ENCODE results near the gene TRPV4.

Gene TRPV4

GRCh38 chr12:109804820-109805761 is 28.1 kb downstream of the TRPV4 start:
- DNase-seq = peak; percentile 72

- DNase-seq = no peak
Measured at GRCh38 chr12:109803678-109804077, 29.5 kb downstream of the TRPV4 start.

DNA sequence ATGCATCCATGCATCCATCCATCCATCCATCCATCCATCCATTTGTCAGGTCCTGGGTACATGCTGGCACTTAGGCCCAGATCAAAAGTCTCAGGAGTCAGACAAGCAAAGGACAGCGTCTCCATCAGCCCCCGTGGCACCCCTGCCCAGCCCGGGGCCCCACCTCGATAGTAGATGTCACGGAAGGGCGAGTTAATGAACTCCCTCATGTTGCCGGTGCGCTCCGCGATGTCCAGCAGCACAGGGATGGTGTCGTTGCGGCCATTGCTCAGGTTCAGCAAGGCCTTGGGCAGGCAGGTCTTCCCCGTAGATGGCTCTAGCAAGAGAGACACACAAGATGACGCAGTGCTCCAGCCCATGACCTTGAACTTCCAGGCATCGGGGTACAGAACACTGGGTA is 30.4 kb downstream of the TRPV4 start:
- no peak for DNase-seq

- DNase-seq = no peak
Measured at GRCh38 chr12:109800536-109800935, 32.7 kb downstream of the TRPV4 start.

DNA sequence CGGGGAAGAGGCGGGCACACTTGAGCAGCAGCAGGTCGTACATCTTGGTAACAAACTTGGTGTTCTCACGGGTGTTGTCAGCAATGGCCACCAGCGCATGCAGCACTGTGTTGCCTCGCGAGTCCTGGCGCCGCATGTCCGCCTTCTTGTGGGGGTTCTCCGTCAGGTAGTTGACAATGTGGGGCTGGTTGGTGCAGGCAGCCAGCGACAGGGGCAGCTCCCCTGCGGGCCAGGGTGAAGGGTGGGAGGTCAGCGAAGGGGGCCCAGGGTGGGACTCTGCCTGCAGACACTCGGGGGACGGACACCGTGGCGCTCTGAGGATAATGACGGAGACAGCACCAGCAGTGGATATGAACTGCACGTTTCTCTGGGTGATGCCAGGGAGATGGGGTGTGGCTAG is 34.5 kb downstream of the TRPV4 start:
- DNase-seq = no peak

DNA sequence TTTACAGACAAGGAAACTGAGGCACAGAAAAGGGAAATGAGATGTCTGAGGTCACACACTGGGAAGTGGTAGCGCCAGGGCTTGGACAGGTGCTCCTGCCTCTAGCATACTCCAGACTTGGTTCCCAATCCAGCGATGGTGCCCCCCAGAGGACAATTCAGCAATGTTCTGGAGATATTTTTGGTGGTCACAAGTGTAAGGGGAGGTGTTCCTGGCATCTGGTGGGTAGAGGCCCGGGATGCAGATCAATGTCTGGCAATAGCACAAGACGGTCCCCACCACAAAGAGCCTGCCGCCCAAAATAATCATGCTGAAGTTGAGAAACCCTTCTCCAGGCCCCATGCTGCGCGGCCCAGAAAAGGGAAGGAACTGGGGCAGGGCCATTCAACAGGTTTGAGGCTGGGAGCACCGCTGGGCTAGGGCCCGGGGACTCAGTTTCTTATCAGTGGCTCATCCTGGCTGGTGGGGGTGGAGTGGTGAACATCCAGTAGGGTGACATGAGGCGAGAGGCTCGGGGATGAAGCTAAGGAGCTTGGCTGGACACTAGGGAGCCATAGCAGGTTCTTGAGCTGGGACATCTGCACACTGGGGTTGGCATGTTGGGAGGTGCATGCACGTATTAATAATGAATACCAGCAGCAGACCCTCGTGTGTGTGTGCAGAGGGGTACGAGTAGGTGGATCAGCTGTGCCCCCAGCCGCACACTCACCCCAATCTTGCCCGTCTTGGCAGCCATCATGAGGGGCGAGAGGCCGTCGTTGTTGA is 35.1 kb downstream of the TRPV4 start:
- DNase-seq = no peak

GRCh38 chr12:109796057-109796456 is 37.1 kb downstream of the TRPV4 start:
- no peak for DNase-seq

- DNase-seq = no peak
Measured at GRCh38 chr12:109795023-109795422, 38.2 kb downstream of the TRPV4 start.

GRCh38 chr12:109793826-109794501 is 39.2 kb downstream of the TRPV4 start:
- DNase-seq = no peak

DNA sequence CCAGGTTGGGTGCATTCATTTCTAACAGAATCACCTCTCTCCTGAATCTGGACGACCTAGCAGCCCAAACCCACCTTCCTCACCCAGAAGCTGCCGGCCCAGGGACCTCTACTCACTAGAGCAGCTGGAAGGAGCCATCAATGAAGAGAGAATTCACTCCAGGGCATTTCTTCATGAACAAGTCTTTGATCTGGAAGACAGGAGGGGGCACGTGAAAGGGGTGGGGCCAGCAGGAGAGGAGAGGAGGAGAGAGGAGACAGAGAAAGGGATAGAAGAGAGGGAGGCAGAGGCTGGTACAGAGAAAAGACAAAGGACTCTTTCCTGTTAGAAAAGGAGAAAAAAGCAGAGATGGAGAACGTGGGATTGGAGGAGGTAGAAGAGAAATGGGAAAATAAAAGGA is 39.8 kb downstream of the TRPV4 start:
- DNase-seq = no peak

- no peak for DNase-seq
Measured at GRCh38 chr12:109792992-109793391, 40.2 kb downstream of the TRPV4 start.

DNA sequence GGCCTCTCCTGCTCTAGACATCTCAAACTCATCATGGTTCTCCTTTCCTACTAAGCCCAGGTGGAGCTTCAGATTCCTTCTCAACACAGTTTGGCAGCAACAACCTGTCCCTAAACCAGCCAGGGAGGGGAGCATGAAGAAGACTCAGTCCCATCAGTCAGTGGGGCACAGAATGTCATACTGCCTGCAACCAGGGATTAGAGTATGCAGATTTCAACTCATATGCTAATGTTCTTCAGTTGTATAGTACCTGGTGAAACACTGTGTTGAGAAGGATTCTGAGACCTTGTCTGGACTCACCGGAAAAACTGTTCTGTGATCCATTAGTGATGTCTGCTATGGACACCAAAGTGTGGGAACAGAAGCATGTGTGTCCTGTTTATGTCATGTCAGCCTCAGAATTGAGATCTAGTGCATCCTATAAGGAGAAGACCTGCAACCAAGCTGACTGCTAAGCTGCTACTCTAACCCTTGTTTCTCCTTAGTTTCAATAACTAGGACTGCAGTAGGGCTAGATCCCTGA is 43.6 kb downstream of the TRPV4 start:
- no peak for DNase-seq

DNA sequence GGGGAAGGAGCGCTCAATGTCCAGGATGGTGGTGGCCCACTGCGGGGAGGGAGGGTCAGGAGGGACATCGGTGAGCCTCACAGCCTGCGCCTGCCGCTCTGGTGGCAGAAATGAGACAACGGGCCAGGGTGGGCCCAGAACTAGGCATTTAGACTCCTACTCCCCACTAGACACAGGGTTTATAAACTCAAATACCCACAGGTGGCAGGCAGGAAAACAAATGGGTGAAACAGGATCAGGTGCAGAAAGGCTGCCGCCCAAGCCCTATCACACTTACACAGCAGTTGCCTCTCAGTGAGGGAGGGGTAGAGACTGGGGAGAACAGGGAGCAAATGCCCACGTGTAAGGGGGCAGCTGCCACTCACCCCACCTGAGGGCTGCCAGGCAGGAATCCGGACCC is 46.4 kb downstream of the TRPV4 start:
- DNase-seq = no peak

DNA sequence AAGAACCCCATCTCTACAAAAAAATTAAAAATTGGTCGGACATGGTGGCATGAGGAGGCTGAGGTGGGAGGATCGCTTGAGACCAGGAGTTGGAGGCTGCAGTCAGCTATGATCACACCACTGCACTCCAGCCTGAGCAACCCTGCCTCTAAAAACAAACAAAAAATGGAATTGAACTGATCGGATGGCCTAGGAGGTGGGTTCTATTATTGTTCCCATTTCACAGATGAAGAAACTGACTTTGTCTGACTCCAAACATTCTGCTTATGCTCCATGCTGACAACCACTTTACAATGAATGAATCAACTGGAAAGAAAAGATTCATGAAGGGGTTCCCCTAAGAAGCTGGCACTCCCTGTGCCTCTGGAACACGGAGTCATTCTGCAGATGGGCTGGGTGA is 47.3 kb downstream of the TRPV4 start:
- no peak for DNase-seq

DNA sequence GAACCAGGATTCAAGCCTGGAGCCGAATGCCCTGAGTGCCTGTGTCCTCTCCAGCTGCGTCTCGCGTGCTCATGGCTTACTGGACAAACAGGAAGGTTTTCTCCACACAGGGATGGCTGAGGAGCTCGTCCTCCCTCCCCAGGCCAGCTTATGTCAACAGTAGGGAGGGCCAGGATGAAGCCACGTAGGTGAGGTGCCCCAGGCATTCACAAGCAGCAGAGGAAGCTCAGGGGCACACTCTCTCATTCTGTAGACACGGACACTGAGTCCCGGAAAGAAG is 49.3 kb downstream of the TRPV4 start:
- no peak for DNase-seq

GRCh38 chr12:109783135-109783964 is 49.8 kb downstream of the TRPV4 start:
- DNase-seq = no peak

DNA sequence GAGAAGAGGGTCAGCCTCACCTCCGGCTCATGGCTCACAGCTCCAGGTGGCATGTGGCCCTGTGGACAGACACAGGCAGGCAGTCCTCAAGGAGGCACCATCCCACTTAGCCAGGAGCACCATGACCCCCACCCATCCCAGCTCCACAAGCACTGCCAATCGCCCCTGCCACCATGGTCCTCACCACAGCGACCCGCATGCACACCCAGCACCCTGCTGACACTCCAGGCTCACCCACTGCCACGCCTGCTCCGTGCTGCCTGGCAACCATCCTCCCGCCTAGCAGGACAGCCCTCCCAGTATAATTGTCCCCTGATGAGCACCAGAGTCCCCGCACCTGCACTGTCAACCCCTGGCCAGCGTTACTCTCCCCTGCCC is 50.9 kb downstream of the TRPV4 start:
- no peak for DNase-seq

DNA sequence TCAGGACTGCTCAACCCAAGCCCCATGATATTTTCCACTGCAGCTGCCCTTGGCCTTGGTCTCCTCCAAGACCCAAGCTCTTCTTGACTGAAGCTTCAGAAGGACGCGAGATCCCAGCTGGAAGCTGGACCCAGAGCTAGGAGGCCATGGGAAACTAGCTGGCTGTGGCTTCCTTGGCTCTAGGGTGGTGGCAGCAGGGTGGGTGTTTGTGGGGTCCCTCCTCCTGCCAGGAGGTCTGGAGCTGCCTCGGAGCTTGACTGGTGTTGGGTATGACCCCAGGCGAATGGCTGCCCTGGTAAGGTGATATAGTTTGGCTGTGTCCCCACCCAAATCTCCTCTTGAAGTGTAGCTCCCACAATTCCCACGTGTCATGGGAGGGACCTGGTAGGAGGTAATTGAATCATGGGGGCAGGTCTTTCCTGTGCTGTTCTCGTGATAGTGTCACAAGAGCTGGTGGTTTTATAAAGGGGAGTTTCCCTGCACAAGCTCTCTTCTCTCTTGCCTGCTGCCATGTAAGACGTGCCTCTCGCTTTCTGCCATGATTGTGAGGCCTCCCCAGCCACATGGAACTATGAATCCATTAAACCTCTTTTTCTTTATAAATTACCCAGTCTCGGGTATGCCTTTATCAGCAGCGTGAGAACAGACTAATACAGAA is 51.4 kb downstream of the TRPV4 start:
- no peak for DNase-seq

- no peak for DNase-seq
Measured at GRCh38 chr12:109779382-109779781, 53.8 kb downstream of the TRPV4 start.

DNA sequence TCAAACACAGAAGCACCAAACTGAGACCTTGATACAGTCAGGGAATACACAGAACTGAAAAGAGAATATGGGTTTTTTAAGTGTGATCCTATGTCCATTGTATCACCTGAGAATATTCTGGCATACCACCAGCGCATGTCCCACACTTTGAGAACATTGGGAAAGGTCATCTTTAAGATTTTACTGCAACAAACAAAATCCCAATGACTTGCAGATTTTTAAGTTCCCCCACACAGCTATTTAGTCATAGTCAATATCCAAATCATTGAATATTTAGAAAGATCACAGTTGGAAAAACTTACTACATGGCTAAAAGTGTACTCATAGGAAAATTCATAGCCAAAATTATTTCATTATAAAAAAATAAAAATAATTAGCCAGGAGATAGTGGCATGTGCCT is 54.5 kb downstream of the TRPV4 start:
- no peak for DNase-seq

DNA sequence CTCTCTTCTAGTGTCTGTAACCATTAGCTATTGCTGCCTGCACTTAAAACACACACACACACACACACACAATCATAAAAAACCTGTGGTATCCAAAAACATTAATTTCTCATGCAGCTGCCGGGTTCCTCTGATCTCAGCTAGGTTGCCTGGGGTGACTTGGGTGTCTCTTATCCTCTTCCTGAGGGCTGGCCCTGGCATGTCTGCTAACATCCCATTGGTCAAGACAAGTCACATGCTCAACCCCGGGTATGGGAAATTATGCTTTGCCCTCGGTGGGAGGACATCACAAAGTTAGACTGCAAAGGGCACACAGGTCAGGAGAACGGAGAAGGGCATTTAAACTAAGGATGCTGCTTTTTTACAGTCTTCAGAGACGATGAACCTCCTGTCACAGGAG is 55.7 kb downstream of the TRPV4 start:
- DNase-seq = no peak

DNA sequence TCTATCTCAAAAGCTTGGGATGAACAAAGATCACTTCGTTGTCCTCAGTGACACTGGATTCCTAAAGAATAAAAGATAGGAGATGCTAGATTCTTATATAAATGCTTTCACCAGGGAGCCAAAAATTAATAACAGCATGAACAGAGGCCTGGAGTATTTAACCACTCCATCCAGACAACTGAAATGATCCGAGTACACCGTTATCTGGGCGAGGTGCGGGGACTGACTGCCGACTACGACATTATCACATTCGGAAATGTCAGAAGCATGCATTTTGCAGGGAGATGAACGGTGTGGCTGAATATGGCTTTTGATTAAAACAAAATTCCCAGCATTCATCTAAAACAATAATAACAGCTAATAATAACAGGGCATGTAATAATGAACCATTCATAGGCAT is 56.6 kb downstream of the TRPV4 start:
- DNase-seq = no peak

Data from activated CD8-positive, alpha-beta memory T cell treated with anti-CD3 and anti-CD28 coated beads, Interleukin-2, amount 50 U/mL, for 4 hours (primary cell).